Testis (tissue), 2 donors: Measurements from ENCODE around the gene RECQL.

Experiments used
- CTCF ChIP-seq, 3 experiments: fragments of 450-650 bp in 2 of 3; fragments of 200-600 bp in 1 of 3; sonication (generic) in 1 of 3; IDR thresholded peaks; one replicate each; pipeline ENCODE4 v1.5.1; 2016 to 2019; ENCODE audit warnings: antibody characterized with exemption in 3 of 3, mild to moderate bottlenecking in 2 of 3, moderate library complexity in 1 of 3
- POLR2A ChIP-seq: fragments of 450-650 bp; IDR thresholded peaks from one replicate; pipeline ENCODE4 v1.6.1; 2017; ENCODE audit warnings: antibody characterized with exemption, mild to moderate bottlenecking, moderate library complexity

- no peak for TF ChIP-seq CTCF (IDR thresholded peaks at IDR 0.05)
- no peak for TF ChIP-seq POLR2A
Measured at GRCh38 chr12:21438643-21439042, 62.8 kb downstream of the RECQL start.
